Activated CD8-positive, alpha-beta T cell treated with anti-CD3 and anti-CD28 coated beads, Interleukin-2, amount 10 ng/mL, durations not matched to agents 7 days and 5 days (primary cell): ENCODE results near the gene GCN1. TPM values are rescaled to one million over a fixed set of nuclear protein-coding genes. Genes with fewer than 3 reads are reported as not detected.

ENCODE experiments used
- ATAC-seq: fragments of 150-1000 bp; cut with Tn5 transposase; one replicate; pipeline ENCODE4 v1.10.0; 2021; ENCODE audit warnings: moderate library complexity
- CTCF ChIA-PET: fragments of 350-600 bp; sonication (Branson Sonifier 250); formaldehyde crosslinking; loops from one replicate; lab custom pipeline; 2021; ENCODE audit warnings: antibody characterized with exemption; lab: Charles Lee
- POLR2A ChIA-PET: fragments of 350-600 bp; sonication (Branson Sonifier 250); formaldehyde crosslinking; loops from one replicate; lab custom pipeline; 2021; ENCODE audit warnings: antibody characterized with exemption; lab: Charles Lee
- DNase-seq: peaks from one replicate; pipeline ENCODE4 v3.0.0-alpha.2; 2020
- H3K27ac Mint-ChIP-seq: one replicate; pipeline ENCODE4 v1.8.0; 2021; ENCODE audit warnings: mild to moderate bottlenecking, mixed read lengths
- H3K27me3 Mint-ChIP-seq: one replicate; pipeline ENCODE4 v1.8.0; 2021; ENCODE audit warnings: low read depth, mixed read lengths
- H3K36me3 Mint-ChIP-seq: one replicate; pipeline ENCODE4 v1.8.0; 2021; ENCODE audit warnings: low read depth, mixed read lengths
- H3K4me1 Mint-ChIP-seq: one replicate; pipeline ENCODE4 v1.8.0; 2021; ENCODE audit warnings: low read depth, mixed read lengths
- H3K4me3 Mint-ChIP-seq: one replicate; pipeline ENCODE4 v1.8.0; 2021; ENCODE audit warnings: mild to moderate bottlenecking, mixed read lengths
- H3K9me3 Mint-ChIP-seq: one replicate; pipeline ENCODE4 v1.8.0; 2022; ENCODE audit warnings: mixed read lengths; ENCODE audit not compliant: insufficient read depth
- total RNA-seq, 2 experiments: library from RNA; stranded (reverse); gene quantifications; one replicate each; pipeline ENCODE4 v1.2.3, GENCODE V29; 2021

Gene GCN1
- total RNA-seq, 2 experiments from 2014 or later = 109 to 112 TPM

GRCh38 chr12:120159509-120160237 is 34.8 kb downstream of the GCN1 start:
- H3K36me3 Mint-ChIP-seq = peaks cover 70% of the 10 kb centered on the region
- no peaks in the 10 kb centered on the region for H3K27me3 Mint-ChIP-seq
- no peak for DNase-seq
- H3K9me3 Mint-ChIP-seq = no peaks in the 10 kb centered on the region
- CTCF ChIA-PET = no interaction called here
- peaks cover 16% of the 10 kb centered on the region for H3K4me1 Mint-ChIP-seq
- ATAC-seq = no peak
- peak overlapping the region; percentile 34 for H3K27ac Mint-ChIP-seq
- POLR2A ChIA-PET = no interaction called here
- no peak overlapping the region for H3K4me3 Mint-ChIP-seq

DNA sequence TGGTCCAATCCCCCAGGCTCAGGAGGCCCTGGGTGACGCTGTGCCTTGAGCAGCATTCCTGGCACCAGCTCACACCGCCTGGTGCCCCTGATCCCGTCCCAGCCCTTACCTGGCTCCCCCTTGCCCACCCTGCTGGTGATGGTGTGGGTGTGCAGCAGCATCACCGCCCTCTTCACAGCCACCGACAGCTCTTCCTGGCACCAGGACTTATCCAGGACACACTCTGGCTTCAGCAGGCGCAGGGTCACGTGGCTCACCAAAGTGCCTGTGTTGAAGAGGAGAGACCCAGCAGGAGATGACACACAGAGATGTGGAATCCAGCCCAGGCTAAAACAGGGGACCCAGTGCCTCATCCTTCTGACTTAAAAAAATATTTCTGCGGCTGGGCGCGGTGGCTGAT is 36.2 kb downstream of the GCN1 start:
- DNase-seq (no peak), ATAC-seq (no peak)
- no peak overlapping the region for H3K4me3 Mint-ChIP-seq
- no peaks in the 10 kb centered on the region for H3K9me3 Mint-ChIP-seq
- peak overlapping the region; percentile 49 for H3K27ac Mint-ChIP-seq
- ChIA-PET CTCF (no interaction called here), POLR2A (no interaction called here)
- H3K36me3 Mint-ChIP-seq = peaks cover 70% of the 10 kb centered on the region
- H3K27me3 Mint-ChIP-seq = no peaks in the 10 kb centered on the region
- peaks cover 16% of the 10 kb centered on the region for H3K4me1 Mint-ChIP-seq

- DNase-seq = no peak
- Mint-ChIP-seq H3K27me3 (no peaks in the 10 kb centered on the region), H3K36me3 (peaks cover 72% of the 10 kb centered on the region), H3K4me1 (peaks cover 16% of the 10 kb centered on the region), H3K9me3 (no peaks in the 10 kb centered on the region), H3K4me3 (no peak overlapping the region), H3K27ac (no peak overlapping the region)
- CTCF ChIA-PET = no interaction called here
- ATAC-seq = no peak
- POLR2A ChIA-PET = no interaction called here
Observed at GRCh38 chr12:120157678-120158077, 36.8 kb downstream of the GCN1 start.

DNA sequence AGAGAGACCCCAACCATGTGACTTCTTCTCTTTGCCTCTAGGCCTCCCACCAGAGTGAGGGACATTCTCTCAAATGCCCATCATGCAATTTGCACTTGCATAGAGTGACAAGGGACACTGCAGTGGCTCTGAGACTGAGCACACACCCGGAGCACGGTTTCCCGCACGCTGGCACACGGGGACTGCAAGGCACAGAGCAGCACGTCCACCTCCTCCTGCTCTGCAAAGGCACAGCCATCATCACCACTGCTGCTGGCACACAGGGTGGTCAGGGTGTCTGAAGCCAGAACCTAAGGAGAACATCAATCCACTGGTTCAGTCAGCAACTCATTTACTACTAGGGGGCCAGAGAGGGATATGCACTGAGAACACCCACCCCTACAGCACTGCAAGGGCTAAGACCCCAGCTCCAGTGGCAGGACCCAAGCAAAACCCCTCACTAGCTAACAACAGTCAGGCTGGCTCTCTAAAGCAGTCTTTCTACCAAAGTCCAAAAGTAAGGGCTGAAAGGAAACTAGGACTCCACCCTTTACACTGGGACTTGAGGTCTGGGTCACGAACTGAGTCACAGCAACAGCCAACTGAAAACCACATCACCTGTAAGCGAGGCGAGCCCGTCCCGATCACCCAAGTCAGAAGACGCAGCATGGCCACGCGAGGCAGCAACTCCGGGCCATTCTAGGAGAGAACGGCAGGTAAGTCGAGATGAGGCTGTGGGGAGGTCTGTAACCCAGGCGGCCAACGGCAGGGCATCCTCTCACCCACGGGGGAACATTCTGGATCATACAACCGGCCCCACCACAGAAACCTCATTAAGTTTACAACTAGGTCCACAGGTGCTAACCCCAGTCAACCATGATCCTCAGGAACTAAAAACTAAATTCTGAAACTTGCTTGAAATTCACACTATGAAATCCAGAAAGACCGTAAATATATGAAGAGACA is 37.9 kb downstream of the GCN1 start:
- no peak for DNase-seq
- Mint-ChIP-seq H3K9me3 (no peaks in the 10 kb centered on the region), H3K36me3 (peaks cover 65% of the 10 kb centered on the region), H3K4me3 (no peak overlapping the region), H3K27me3 (no peaks in the 10 kb centered on the region), H3K4me1 (peaks cover 16% of the 10 kb centered on the region), H3K27ac (peak overlapping the region; percentile 57)
- CTCF ChIA-PET = no interaction called here
- ATAC-seq = no peak
- POLR2A ChIA-PET = no interaction called here

- ATAC-seq (no peak), DNase-seq (no peak)
- H3K4me1 Mint-ChIP-seq = peaks cover 16% of the 10 kb centered on the region
- no peaks in the 10 kb centered on the region for H3K9me3 Mint-ChIP-seq
- no peak overlapping the region for H3K27ac Mint-ChIP-seq
- H3K4me3 Mint-ChIP-seq = no peak overlapping the region
- H3K27me3 Mint-ChIP-seq = no peaks in the 10 kb centered on the region
- CTCF ChIA-PET = no interaction called here
- peaks cover 56% of the 10 kb centered on the region for H3K36me3 Mint-ChIP-seq
- POLR2A ChIA-PET = no interaction called here
Observed at GRCh38 chr12:120155072-120155471, 39.4 kb downstream of the GCN1 start.

DNA sequence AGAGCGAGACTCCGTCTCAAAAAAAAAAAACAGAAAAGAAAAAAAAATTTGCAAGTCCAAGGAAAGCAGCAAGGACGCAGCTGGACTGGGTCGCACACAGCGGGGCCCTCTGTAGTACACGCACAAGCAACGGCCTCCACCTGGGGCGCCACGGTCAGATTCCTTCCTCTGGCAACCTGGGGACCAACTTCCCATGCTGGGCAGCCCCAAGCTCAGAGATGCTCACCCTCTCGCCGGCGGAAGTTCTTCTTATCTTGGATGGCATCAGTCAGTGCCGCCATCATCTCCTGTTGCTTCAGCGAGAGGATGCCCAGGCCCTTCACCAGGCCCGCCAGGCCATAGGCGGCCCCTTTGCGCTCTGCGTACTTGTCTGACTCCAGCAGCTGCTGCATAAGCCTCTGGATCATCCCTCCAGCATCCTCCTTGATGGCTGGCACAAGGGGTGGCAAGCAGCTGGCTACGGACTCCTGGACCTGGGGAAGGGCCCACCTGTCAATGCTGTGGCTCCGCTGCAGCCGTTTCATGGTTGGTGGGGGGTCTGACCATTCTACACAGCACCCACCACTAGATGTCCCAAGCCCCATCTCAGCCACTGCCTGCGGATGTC is 43.5 kb downstream of the GCN1 start:
- ATAC-seq (no peak), DNase-seq (no peak)
- Mint-ChIP-seq H3K27me3 (no peaks in the 10 kb centered on the region), H3K4me1 (peaks cover 3% of the 10 kb centered on the region), H3K9me3 (no peaks in the 10 kb centered on the region), H3K36me3 (peaks cover 49% of the 10 kb centered on the region), H3K27ac (no peak overlapping the region), H3K4me3 (no peak overlapping the region)
- ChIA-PET CTCF (no interaction called here), POLR2A (interaction anchor here (1.2 kb wide), 1 partner anchor 18 kb away, joined by 3 read pairs; no protein-coding TSS in a partner anchor)

DNA sequence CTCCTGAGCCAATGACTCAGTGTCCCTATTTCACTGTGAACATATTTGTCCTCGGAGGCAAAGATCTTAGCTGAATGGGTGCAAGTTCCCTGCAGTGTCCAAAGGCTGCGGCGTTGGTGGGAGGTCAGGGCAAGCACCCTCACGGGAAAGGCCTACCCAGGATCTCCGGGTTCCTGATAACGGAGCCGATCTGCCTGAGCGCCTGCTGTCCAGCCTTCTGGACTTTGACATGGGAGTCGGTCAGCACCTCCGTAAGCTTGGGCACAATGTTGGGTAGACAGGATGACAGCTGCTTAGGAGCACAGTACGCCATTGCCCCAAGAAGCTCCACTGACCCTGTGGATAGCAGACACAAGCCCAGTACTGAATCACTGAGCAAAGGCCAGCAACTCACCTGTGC is 46.5 kb downstream of the GCN1 start:
- Mint-ChIP-seq H3K9me3 (no peaks in the 10 kb centered on the region), H3K36me3 (peaks cover 45% of the 10 kb centered on the region), H3K4me1 (peaks cover 2% of the 10 kb centered on the region), H3K27me3 (no peaks in the 10 kb centered on the region), H3K4me3 (no peak overlapping the region), H3K27ac (no peak overlapping the region)
- ChIA-PET POLR2A (interaction anchor here (1.3 kb wide), 1 partner anchor 53 kb away, joined by 4 read pairs; the partner anchor contains the start of gene RPLP0), CTCF (no interaction called here)
- ATAC-seq = no peak
- DNase-seq = no peak

- no peak overlapping the region for H3K27ac Mint-ChIP-seq
- ATAC-seq (no peak), DNase-seq (no peak)
- POLR2A ChIA-PET = no interaction called here
- peaks cover 2% of the 10 kb centered on the region for H3K4me1 Mint-ChIP-seq
- H3K36me3 Mint-ChIP-seq = peaks cover 57% of the 10 kb centered on the region
- H3K9me3 Mint-ChIP-seq = no peaks in the 10 kb centered on the region
- H3K4me3 Mint-ChIP-seq = no peak overlapping the region
- CTCF ChIA-PET = no interaction called here
- H3K27me3 Mint-ChIP-seq = no peaks in the 10 kb centered on the region
Observed at GRCh38 chr12:120145164-120145563, 49.4 kb downstream of the GCN1 start.

DNA sequence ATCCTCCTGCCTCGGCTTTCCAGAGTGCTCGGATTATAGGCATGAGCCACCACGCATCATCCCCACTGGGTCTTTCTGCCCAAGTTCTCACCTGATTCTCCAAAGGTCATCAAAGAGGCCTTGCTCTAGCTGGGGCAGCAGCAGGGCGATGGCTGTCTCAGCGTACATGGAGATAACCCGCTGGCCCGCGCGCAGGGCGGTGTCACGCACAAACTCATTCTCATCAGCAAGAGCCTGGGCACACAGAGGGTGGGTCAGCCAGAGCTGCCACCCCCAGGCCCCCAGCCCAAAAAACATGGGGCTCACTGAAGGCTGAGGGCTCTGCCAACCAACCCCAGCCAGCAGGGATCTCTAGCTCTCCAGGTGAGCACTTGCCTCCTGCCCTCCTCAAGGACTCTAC is 50.3 kb downstream of the GCN1 start:
- no peak overlapping the region for H3K4me3 Mint-ChIP-seq
- no peak overlapping the region for H3K27ac Mint-ChIP-seq
- peaks cover 62% of the 10 kb centered on the region for H3K36me3 Mint-ChIP-seq
- no peaks in the 10 kb centered on the region for H3K9me3 Mint-ChIP-seq
- no peak for DNase-seq
- peaks cover 2% of the 10 kb centered on the region for H3K4me1 Mint-ChIP-seq
- CTCF ChIA-PET = no interaction called here
- H3K27me3 Mint-ChIP-seq = no peaks in the 10 kb centered on the region
- no peak for ATAC-seq
- POLR2A ChIA-PET = no interaction called here

- POLR2A ChIA-PET = no interaction called here
- no peaks in the 10 kb centered on the region for H3K9me3 Mint-ChIP-seq
- no peak overlapping the region for H3K4me3 Mint-ChIP-seq
- H3K4me1 Mint-ChIP-seq = peaks cover 2% of the 10 kb centered on the region
- peaks cover 62% of the 10 kb centered on the region for H3K36me3 Mint-ChIP-seq
- no peak for DNase-seq
- no peaks in the 10 kb centered on the region for H3K27me3 Mint-ChIP-seq
- CTCF ChIA-PET = interaction anchor here (0.6 kb wide), 1 partner anchor 61 kb away, joined by 3 read pairs; no protein-coding TSS in a partner anchor
- H3K27ac Mint-ChIP-seq = no peak overlapping the region
- no peak for ATAC-seq
Observed at GRCh38 chr12:120142231-120142877, 52.2 kb downstream of the GCN1 start.

DNA sequence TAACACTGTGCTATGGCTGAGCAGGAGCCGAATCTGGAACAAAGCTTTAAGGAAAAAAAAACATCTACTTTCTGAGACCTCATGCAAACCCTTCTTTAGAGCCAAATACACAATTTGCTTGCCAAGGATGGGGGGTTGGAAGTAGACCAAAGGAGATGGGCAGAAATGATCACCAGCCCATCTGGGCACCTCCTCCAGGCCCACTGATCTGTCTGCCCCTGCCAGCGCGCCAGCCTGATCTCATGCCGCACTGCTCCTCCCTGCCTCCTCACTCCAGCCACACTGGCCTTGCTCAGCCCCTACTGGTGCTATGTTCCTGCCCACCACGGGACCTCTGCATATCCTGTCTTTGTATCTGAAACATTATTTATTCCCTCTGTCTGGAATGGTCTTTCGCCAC is 53.2 kb downstream of the GCN1 start:
- no peaks in the 10 kb centered on the region for H3K4me1 Mint-ChIP-seq
- H3K4me3 Mint-ChIP-seq = no peak overlapping the region
- ATAC-seq = no peak
- DNase-seq = no peak
- no peaks in the 10 kb centered on the region for H3K9me3 Mint-ChIP-seq
- peaks cover 63% of the 10 kb centered on the region for H3K36me3 Mint-ChIP-seq
- H3K27me3 Mint-ChIP-seq = no peaks in the 10 kb centered on the region
- no peak overlapping the region for H3K27ac Mint-ChIP-seq
- ChIA-PET POLR2A (no interaction called here), CTCF (interaction anchor here (0.7 kb wide), 1 partner anchor 297 kb away, joined by 3 read pairs; no protein-coding TSS in a partner anchor)
